GM12872 (cell line): Measurements from ENCODE around the gene PTPN20.

Source experiments
- TF ChIP-seq, protein P1 (sequence below): IDR thresholded peaks from 3 replicates; pipeline ENCODE4 v1.5.1; 2011; ENCODE audit warnings: low read depth, mild to moderate bottlenecking, low read length, moderate library complexity; ENCODE audit not compliant: insufficient read depth

The PTPN20 gene

DNA sequence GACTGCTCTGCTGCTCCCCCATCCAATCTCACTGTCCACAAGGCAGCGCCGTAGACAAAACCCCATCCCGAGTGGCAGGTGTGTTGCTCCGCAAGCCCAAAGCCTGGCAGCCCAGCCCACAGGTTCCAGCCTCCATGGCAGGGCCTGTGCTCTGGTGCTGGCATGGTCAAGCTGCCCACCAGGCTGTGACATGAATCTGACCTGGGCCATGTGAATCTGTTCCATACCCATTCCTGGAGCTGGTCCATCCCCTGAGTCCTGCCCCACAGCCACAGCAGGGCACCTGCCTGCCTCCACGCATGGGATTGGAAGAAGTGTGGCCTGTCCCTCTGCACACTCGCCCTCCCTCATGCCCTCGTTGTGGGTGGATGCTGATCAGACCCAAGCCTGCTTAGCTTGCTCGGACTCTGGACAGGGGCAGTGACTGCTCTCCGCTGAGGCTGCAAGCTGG is 128.8 kb downstream of the PTPN20 start:
- TF ChIP-seq, protein P1, sequence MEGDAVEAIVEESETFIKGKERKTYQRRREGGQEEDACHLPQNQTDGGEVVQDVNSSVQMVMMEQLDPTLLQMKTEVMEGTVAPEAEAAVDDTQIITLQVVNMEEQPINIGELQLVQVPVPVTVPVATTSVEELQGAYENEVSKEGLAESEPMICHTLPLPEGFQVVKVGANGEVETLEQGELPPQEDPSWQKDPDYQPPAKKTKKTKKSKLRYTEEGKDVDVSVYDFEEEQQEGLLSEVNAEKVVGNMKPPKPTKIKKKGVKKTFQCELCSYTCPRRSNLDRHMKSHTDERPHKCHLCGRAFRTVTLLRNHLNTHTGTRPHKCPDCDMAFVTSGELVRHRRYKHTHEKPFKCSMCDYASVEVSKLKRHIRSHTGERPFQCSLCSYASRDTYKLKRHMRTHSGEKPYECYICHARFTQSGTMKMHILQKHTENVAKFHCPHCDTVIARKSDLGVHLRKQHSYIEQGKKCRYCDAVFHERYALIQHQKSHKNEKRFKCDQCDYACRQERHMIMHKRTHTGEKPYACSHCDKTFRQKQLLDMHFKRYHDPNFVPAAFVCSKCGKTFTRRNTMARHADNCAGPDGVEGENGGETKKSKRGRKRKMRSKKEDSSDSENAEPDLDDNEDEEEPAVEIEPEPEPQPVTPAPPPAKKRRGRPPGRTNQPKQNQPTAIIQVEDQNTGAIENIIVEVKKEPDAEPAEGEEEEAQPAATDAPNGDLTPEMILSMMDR, result no peak

- TF ChIP-seq, protein P1, result no peak
Measured at GRCh38 chr10:47040681-47041080, 129.5 kb downstream of the PTPN20 start.

DNA sequence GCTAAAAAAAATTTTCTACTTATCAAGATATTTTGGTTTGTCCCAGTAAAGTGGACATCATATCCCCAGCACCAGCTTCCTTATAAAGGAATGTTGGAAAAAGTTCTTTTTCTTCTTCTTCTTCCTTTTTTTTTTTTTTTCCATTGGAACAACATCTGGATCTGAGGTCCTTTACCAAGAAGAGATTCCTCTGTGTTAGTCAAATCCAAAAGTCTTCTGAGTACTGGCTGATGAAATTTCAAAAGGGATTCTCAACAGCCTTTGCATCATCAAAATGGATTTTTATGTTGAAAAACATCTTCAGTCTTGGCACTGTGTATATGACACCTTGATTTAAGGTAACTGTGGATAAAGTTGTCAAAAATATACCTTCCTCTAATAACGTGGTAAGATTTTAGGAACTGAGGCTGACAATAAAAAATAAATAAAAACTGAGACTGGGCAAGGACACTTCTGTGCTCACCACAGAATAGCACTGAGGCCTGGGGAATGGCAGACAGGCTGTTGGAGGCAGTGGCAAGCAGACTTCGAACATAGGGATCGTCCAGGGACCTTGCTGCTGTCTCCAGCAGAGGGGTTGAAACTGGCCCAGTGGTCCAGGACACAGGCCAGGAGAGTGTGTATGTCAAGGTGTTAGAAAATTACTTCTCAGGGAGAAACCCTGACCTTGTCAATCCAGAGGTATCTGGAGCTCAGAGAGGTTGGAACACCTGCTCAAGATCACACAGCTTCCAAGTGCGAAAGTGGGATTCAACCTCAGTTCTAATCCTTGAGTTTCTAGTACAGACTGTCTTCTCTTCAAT is 130.4 kb downstream of the PTPN20 start:
- TF ChIP-seq, protein P1, result no peak

GRCh38 chr10:47042199-47042473 is 130.9 kb downstream of the PTPN20 start:
- TF ChIP-seq, protein P1, result no peak

DNA sequence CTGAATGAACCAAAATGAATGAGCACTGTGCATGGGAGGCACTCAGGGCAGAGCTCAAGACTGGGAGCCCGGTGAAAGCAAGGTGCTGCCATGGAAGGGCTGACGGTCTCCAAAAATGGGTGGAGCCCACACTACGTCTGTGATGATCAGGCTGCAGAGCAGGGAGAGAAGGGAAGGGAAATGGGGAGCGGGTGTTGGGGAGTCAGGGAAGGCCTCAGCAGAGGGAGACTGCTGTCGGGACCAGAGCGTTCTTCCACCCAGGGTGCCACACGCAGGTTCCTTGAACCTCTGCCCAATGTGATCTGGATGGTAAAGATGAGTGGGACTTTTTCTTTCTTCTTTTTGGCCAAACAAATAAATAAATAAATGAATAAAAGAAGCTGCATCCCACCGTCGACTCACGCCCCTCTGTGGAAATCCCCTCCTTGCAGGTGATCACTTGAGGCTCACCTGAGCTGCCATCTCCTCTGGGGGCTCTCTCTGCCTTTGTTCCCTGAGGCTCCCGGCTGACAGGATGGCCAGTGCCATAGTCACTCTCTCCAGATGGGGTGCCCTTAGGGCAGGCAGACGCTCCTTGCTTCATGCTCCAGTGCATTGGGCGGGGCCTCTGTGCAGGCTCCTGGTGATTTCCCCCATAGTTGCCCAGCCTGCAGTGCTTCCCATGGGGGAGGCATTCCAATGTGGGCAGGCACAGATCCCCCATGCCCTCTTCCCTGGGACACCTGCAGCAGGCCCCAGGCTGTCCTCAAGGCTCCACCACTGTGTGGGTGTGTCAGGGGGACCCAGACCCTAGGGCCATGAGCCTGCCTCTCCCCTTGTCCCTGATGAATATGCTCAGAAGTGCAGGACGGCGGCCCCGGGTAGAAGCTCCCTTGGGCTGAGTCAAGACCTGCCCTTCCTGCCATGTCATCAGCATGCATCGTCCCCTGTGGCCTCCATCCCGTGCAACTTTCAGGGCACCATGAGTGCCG is 131.8 kb downstream of the PTPN20 start:
- TF ChIP-seq, protein P1, result no peak

GRCh38 chr10:47043928-47044538 is 132.8 kb downstream of the PTPN20 start:
- TF ChIP-seq, protein P1, result no peak

DNA sequence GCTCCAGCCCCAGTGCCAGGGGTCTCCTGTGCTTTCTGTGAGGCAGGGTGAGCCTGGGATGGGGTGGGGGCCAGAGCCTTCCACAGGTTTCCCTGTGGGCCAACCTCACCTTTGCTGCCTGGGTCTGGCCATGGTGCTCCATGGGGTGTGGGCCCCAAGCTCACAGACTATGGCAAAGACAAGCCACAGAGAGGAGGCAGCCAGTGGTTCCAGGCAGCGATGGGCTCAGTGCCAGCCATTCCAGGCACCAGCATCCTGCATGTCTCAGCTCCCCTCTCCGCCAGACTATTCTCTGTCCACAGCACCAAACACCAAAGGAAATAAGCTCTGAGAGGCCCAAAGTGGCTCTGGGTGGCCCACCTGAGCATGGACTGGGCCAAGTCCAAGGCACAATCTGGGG is 133.5 kb downstream of the PTPN20 start:
- TF ChIP-seq, protein P1, result no peak
